ENCODE measurements around the gene PDE6A. TPM values are rescaled to one million over a fixed set of nuclear protein-coding genes. Genes with fewer than 3 reads are reported as not detected.

PDE6A gene
- total and polyA plus RNA-seq, 12 donors, result 0.14 to 1.6 (median 0.86) TPM

DNA sequence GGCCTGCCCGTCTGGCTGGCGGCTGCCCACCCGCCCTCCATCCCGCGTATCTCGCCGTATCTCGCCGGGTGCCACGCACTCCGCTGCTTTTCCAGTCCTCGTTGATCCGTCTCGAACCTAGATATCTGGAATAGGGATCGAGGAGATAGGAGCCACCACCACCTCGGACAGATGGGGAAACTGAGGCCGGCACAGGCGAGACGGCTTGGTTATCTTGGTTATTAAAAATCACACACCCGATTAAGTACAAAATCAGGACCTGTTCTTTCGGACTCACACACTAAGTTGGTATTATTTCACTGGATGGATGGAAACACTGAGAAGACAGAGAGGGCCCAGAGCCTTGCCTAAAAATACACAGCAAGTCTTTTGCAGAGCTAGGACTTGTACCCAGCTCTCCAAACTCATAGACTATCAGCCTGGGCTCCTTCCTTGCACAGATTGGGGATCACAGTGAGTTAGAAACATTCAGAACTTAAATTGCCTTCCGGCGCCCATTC, 16.6 kb upstream of the PDE6A start:
- intact Hi-C loops (cut with DNase I), result no loop called here
- 11 to 23% (median 15%) methylated on average over 11 to 23 of the region's 23 CpGs for WGBS, 4 donors
- no peaks in the 10 kb centered on the region for H3K9me3 ChIP-seq (replicated peaks in 1 of 3)
- peak overlapping the region; percentile 69 to 98 (median 89) for H3K27ac ChIP-seq
- H3K4me1 ChIP-seq (replicated peaks in 1 of 2), result peaks cover 14 to 21% of the 10 kb centered on the region in 2 donors
- H3K27me3 ChIP-seq, result no peaks in the 10 kb centered on the region
- no peaks in the 10 kb centered on the region for H3K36me3 ChIP-seq (replicated peaks in 1 of 2)
- TF ChIP-seq, protein P1, sequence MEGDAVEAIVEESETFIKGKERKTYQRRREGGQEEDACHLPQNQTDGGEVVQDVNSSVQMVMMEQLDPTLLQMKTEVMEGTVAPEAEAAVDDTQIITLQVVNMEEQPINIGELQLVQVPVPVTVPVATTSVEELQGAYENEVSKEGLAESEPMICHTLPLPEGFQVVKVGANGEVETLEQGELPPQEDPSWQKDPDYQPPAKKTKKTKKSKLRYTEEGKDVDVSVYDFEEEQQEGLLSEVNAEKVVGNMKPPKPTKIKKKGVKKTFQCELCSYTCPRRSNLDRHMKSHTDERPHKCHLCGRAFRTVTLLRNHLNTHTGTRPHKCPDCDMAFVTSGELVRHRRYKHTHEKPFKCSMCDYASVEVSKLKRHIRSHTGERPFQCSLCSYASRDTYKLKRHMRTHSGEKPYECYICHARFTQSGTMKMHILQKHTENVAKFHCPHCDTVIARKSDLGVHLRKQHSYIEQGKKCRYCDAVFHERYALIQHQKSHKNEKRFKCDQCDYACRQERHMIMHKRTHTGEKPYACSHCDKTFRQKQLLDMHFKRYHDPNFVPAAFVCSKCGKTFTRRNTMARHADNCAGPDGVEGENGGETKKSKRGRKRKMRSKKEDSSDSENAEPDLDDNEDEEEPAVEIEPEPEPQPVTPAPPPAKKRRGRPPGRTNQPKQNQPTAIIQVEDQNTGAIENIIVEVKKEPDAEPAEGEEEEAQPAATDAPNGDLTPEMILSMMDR (IDR thresholded peaks at IDR 0.05), result no peak
- no peak for TF ChIP-seq POLR2A (IDR thresholded peaks at IDR 0.05)
- no peak for DNase-seq
- peak overlapping the region in 3 of 4 donors; percentile 66 to 100 (median 78) for H3K4me3 ChIP-seq

DNA sequence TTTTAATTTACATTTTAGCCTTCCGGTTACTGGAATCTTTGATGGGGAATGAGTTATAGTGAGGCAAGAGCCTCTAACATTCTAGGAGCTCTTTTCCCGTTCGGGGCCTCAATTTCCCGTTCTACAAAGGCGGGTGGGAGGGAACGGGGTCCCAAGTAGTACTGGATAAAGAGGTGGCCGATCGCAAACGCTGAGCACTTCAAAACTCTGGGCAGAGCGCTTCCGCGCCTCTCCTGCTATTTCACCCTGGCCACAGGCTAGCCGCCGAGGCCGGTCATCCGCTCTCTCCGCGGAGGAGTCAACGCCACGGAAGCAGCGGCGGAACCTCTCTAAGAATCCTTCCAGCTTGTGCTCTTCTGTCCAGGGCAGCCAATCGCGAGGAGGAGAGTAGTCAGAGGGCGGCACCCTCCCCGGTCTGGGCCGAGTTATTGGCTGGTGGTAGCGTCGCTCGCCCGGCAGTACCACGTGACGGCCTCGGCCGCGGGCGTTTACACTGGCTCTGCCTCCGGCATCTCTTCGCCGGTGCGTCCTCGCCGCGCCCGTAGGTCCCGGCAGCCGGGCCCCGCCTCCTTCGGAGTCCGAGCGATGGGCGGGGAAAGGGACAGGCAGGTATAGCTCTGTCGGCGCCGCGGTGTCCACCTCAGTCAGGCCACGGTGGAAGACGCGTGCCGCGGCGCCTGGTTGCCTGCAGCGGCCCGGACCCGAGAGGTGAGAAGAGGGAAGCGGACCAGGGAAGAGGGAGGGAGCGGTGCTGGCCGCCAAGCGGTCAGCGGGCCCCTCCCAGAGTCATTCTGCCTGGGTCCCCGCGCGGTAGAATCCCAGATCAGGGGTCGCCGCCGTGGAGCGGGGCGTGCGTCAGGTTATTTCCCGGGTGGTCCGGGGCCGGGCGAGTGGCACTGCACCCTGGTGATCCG, 15.9 kb upstream of the PDE6A start, which contains the start of gene SLC26A2:
Gene SLC26A2 (plus strand): TSS at position 487 of the 914 bp plus-strand sequence. CDS start 16,895 bp downstream, outside the sequence.
- intact Hi-C loops (cut with DNase I), result no loop called here
- Histone ChIP-seq H3K27me3 (no peaks in the 10 kb centered on the region), H3K4me3 (peak within 1 kb of the TSS in 3 of 4 donors; percentile 66 to 100 (median 78)), H3K9me3 (replicated peaks in 1 of 3) (no peaks in the 10 kb centered on the region), H3K36me3 (replicated peaks in 1 of 2) (no peaks in the 10 kb centered on the region), H3K4me1 (replicated peaks in 1 of 2) (peaks cover 10 to 21% of the 10 kb centered on the region in 2 donors), H3K27ac (peak within 1 kb of the TSS; percentile 89 to 98 (median 91))
- TF ChIP-seq, protein P1 (IDR thresholded peaks at IDR 0.05), result peak in 2 of 6 experiments; percentile 21 to 25
- peak; percentile 93 to 98 for TF ChIP-seq POLR2A (IDR thresholded peaks at IDR 0.05)
- 0% methylated on average over 25 to 84 of the region's 84 CpGs for WGBS, 4 donors
- DNase-seq, result peak; percentile 97 to 99 (median 99)

DNA sequence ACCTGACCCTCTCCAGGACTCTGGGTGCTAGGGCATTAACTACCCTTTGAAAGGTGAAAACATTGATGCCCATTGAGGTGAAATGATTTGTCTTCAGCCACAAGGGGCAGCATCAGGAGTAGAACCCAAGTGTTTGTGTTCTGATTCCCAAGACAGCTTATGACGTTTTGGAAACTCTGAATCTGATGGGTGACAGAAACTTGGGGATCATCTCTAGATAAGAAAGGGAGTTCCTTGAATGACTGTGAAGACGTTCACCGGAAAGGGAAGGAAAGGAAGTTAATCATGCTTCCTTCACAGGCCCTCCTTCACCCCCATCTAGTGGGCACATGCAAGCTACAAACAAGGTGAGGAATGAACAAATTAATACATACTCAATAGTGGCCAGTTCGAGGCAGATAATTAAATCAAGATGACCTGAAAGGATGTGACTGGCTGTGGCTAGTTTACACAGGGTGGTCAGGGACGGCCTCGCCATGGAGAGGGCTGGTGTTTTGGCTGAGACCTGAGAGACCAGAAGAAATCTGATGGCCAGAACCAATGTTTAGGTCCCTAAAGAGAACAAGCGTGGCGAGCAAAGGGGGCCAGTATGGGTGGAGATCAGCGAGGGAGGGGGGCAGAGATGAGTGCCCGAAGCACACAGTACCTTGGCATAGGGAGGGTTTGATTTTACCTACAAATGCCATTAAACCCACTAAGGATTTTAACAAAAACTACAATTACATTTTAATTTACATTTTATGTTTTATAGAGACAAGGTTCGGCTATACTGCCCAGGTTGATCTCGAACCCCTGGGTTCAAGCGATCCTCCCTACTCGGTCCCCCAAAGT, 15.0 kb upstream of the PDE6A start:
- peak in 3 of 7 donors; percentile 49 to 60 (median 55) for DNase-seq
- TF ChIP-seq POLR2A (IDR thresholded peaks at IDR 0.05), result no peak
- TF ChIP-seq, protein P1 (IDR thresholded peaks at IDR 0.05), result peak; percentile 30 to 68 (median 54)
- no peaks in the 10 kb centered on the region for H3K36me3 ChIP-seq (replicated peaks in 1 of 2)
- H3K27me3 ChIP-seq, result no peaks in the 10 kb centered on the region
- H3K9me3 ChIP-seq (replicated peaks in 1 of 3), result no peaks in the 10 kb centered on the region
- H3K27ac ChIP-seq, result peak overlapping the region; percentile 89 to 98 (median 91)
- intact Hi-C loops (cut with DNase I), result no loop called here
- H3K4me1 ChIP-seq (replicated peaks in 1 of 2), result peaks cover 10 to 21% of the 10 kb centered on the region in 2 donors
- H3K4me3 ChIP-seq, result peak overlapping the region in 2 of 4 donors; percentile 66 to 100
- 35 to 40% (median 39%) methylated on average over 14 of the region's 14 CpGs for WGBS, 4 donors

Measured in adrenal gland (tissue), 12 donors.